ENCODE data around the gene CIAPIN1. TPM values are rescaled to one million over a fixed set of nuclear protein-coding genes. Genes with fewer than 3 reads are reported as not detected.

The CIAPIN1 gene
- total RNA-seq, 8 experiments from 2014 or later, result 44.5 to 74.9 (median 58.4) TPM

- no peak overlapping the region for H3K27ac ChIP-seq
- no peak overlapping the region for H3K4me3 ChIP-seq
- 74 to 100% (median 100%) methylated on average over 1 to 4 of the region's 8 CpGs; no CpG with 5 or more reads in 7 of the 10 experiments for WGBS, 10 experiments
- in situ Hi-C loops (cut with MboI; ENCODE audit: low pct_unique_long_range_greater_than_20kb in 2 of 9, low sequenced_read_pairs in 9 of 9, unreplicated experiment in 9 of 9), result no loop called here
- peaks cover 2 to 10% of the 10 kb centered on the region in 2 donors for H3K4me1 ChIP-seq (replicated peaks in 1 of 2)
- no peak for ATAC-seq (replicated peaks in 6 of 8)
Observed at GRCh38 chr16:57380671-57381462, 66.3 kb downstream of the CIAPIN1 start.

- Histone ChIP-seq H3K27ac (no peak overlapping the region), H3K4me1 (replicated peaks in 1 of 2) (peaks cover 3 to 11% of the 10 kb centered on the region in 2 donors), H3K4me3 (no peak overlapping the region)
- in situ Hi-C loops (cut with MboI; ENCODE audit: low pct_unique_long_range_greater_than_20kb in 2 of 9, low sequenced_read_pairs in 9 of 9, unreplicated experiment in 9 of 9), result no loop called here
- WGBS, 10 experiments, result 90 to 100% (median 100%) methylated on average over 1 to 6 of the region's 10 CpGs; no CpG with 5 or more reads in 5 of the 10 experiments
- ATAC-seq (replicated peaks in 6 of 8), result no peak
Observed at GRCh38 chr16:57379579-57379978, 67.6 kb downstream of the CIAPIN1 start.

Other genes starting within 250 kb of the CIAPIN1 start
- 10 to 100 TPM; 27.6 to 69.4 (median 41.7) TPM for gene ARL2BP, start 202.1 kb downstream of the CIAPIN1 start, total RNA-seq
- gene PLLP, start 162.7 kb downstream of the CIAPIN1 start, total RNA-seq, result 10 to 100 TPM in 2 of 8 experiments, 1 to 10 TPM in 6; 1.3 to 52.6 (median 1.6) TPM
- gene CCL22, start 88.6 kb downstream of the CIAPIN1 start, total RNA-seq, result under 1 TPM in 6 of 8 experiments, not detected in 2; 0.08 to 0.62 (median 0.25) TPM
- gene CX3CL1, start 74.9 kb downstream of the CIAPIN1 start, total RNA-seq, result 10 to 100 TPM in 2 of 8 experiments, 1 to 10 TPM in 6; 1.1 to 34.3 (median 3.6) TPM
- not detected for gene CCL17, start 42.6 kb downstream of the CIAPIN1 start, total RNA-seq
- 100 to 1,000 TPM in 1 of 8 experiments, 10 to 100 TPM in 7; 39.9 to 114 (median 54.3) TPM for gene COQ9, start 94 bp upstream of the CIAPIN1 start, total RNA-seq
- 10 to 100 TPM; 49.4 to 82.9 (median 64.9) TPM for gene POLR2C, start 15.3 kb upstream of the CIAPIN1 start, total RNA-seq
- gene DOK4, start 39.1 kb upstream of the CIAPIN1 start, total RNA-seq, result 10 to 100 TPM; 11.3 to 34.8 (median 22.6) TPM
- 10 to 100 TPM in 2 of 8 experiments, 1 to 10 TPM in 6; 1.1 to 16.8 (median 6.2) TPM for gene CCDC102A, start 89.2 kb upstream of the CIAPIN1 start, total RNA-seq
- gene ADGRG5, start 95.3 kb upstream of the CIAPIN1 start, total RNA-seq, result under 1 TPM in 6 of 8 experiments, not detected in 2; 0.04 to 0.71 (median 0.22) TPM
- 10 to 100 TPM in 5 of 8 experiments, 1 to 10 TPM in 2, under 1 TPM in 1; 0.54 to 82.8 (median 48.8) TPM for gene ADGRG1, start 181.2 kb upstream of the CIAPIN1 start, total RNA-seq
- gene ADGRG3, start 220.9 kb upstream of the CIAPIN1 start, total RNA-seq, result 1 to 10 TPM in 1 of 8 experiments, under 1 TPM in 5, not detected in 2; 0.10 to 1.1 (median 0.31) TPM
- gene DRC7, start 247.4 kb upstream of the CIAPIN1 start, total RNA-seq, result 1 to 10 TPM in 3 of 8 experiments, under 1 TPM in 4, not detected in 1; 0.49 to 7.4 (median 0.63) TPM